Type B pancreatic cell (in vitro differentiated cells): ENCODE data around the gene RPIA. TPM values are rescaled to one million over a fixed set of nuclear protein-coding genes. Genes with fewer than 3 reads are reported as not detected.
A peak's percentile ranks its signal among the peaks of the same experiment; 100 is the strongest.

Source experiments
- DNase-seq: peaks from one replicate; pipeline ENCODE4 v3.0.0; 2021; ENCODE audit warnings: mixed read lengths; ENCODE audit not compliant: unreplicated experiment; ENCODE audit errors: extremely low spot score
- H3K27ac Mint-ChIP-seq: 2 replicates; pipeline ENCODE4 v1.8.0; 2021; ENCODE audit warnings: mild to moderate bottlenecking, mixed read lengths
- H3K27me3 Mint-ChIP-seq: 2 replicates; pipeline ENCODE4 v1.8.0; 2021; ENCODE audit warnings: mixed read lengths
- H3K36me3 Mint-ChIP-seq: 2 replicates; pipeline ENCODE4 v1.8.0; 2021; ENCODE audit warnings: mixed read lengths
- H3K4me1 Mint-ChIP-seq: one replicate; pipeline ENCODE4 v1.8.0; 2021; ENCODE audit warnings: mixed read lengths; ENCODE audit not compliant: unreplicated experiment
- H3K4me3 Mint-ChIP-seq: 2 replicates; pipeline ENCODE4 v1.8.0; 2021; ENCODE audit warnings: mild to moderate bottlenecking, mixed read lengths
- H3K9me3 Mint-ChIP-seq: 2 replicates; pipeline ENCODE4 v1.8.0; 2021; ENCODE audit warnings: mixed read lengths
- total RNA-seq: library from RNA; stranded (reverse); gene quantifications from 2 replicates; pipeline ENCODE4 v1.2.1, GENCODE V29; 2021; ENCODE audit warnings: low replicate concordance
- TF ChIP-seq, protein P1 (sequence below): fragments of 200-600 bp; sonication (generic); conservative IDR thresholded peaks from 2 replicates; pipeline ENCODE4 v1.5.0; 2021; ENCODE audit warnings: antibody characterized with exemption, mild to moderate bottlenecking

RPIA gene
- total RNA-seq, 1 donor from 2014 or later, result 27.3 TPM

DNA sequence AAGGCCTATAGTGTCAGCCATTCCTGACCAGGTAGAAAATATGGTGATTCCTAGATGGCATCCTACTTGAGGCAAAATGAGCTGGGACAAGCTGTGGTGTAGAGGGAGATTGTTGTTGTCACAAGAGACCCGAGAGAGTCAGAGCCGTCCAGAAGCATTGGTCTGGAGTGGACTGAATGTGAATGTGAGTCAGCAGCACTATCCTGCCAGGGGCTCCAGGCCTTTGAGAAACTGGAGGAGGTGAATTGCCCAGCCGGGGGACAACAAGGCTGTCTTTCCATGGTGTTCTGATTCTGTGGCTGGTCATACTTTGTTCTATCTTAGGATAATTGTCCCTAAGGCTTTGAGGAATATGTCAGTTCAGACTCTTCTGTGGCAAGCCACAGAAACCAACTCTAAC, 34.8 kb upstream of the RPIA start:
- H3K36me3 Mint-ChIP-seq, result no peaks in the 10 kb centered on the region
- no peak overlapping the region for H3K27ac Mint-ChIP-seq
- DNase-seq, result no peak
- peaks cover 2% of the 10 kb centered on the region for H3K9me3 Mint-ChIP-seq
- TF ChIP-seq, protein P1, sequence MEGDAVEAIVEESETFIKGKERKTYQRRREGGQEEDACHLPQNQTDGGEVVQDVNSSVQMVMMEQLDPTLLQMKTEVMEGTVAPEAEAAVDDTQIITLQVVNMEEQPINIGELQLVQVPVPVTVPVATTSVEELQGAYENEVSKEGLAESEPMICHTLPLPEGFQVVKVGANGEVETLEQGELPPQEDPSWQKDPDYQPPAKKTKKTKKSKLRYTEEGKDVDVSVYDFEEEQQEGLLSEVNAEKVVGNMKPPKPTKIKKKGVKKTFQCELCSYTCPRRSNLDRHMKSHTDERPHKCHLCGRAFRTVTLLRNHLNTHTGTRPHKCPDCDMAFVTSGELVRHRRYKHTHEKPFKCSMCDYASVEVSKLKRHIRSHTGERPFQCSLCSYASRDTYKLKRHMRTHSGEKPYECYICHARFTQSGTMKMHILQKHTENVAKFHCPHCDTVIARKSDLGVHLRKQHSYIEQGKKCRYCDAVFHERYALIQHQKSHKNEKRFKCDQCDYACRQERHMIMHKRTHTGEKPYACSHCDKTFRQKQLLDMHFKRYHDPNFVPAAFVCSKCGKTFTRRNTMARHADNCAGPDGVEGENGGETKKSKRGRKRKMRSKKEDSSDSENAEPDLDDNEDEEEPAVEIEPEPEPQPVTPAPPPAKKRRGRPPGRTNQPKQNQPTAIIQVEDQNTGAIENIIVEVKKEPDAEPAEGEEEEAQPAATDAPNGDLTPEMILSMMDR, result no peak
- peaks cover 13% of the 10 kb centered on the region for H3K4me1 Mint-ChIP-seq
- H3K4me3 Mint-ChIP-seq, result no peak overlapping the region
- H3K27me3 Mint-ChIP-seq, result no peaks in the 10 kb centered on the region

DNA sequence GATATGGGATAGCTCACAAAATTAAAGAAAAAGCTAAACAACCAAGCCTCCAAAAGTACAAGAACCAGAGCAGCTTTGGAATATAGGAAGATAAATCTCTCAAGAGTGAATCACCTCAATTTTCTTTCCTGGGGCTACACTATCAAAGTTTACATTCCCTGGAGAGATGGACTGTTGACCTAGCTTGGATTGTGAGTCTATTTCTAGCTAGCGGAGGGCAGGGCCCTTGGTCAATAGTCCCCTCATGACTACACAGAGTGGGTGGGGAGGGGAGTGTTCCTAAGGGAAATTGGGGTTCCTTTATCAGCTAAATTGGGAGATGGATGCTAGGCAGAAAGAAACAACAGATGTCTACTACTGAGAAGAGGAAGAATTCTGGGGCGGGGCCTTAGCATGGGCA, 34.3 kb upstream of the RPIA start:
- H3K4me1 Mint-ChIP-seq, result peaks cover 13% of the 10 kb centered on the region
- no peaks in the 10 kb centered on the region for H3K9me3 Mint-ChIP-seq
- H3K4me3 Mint-ChIP-seq, result no peak overlapping the region
- TF ChIP-seq, protein P1, result no peak
- no peak overlapping the region for H3K27ac Mint-ChIP-seq
- no peak for DNase-seq
- H3K36me3 Mint-ChIP-seq, result no peaks in the 10 kb centered on the region
- no peaks in the 10 kb centered on the region for H3K27me3 Mint-ChIP-seq

DNA sequence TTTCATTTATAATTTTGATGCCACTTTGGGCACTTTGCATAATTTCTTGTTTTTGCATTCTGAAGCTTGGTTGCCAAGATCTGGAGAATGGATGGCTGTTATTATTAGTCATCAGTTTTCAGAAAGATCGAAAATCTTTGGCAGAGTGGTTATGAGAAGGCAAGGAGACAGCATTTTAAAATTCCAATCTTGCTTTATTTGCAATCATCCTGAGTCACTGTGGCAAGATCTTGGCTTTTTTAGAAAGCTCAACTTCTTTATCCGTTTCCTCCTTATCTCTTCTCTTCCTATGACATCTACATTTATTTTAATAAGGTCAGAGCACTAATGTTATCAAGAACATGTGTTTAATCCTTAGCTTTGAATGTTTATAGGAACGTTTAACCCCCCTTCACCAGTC, 33.1 kb upstream of the RPIA start:
- DNase-seq, result no peak
- Mint-ChIP-seq H3K4me3 (no peak overlapping the region), H3K27me3 (no peaks in the 10 kb centered on the region), H3K9me3 (no peaks in the 10 kb centered on the region), H3K4me1 (peaks cover 13% of the 10 kb centered on the region), H3K36me3 (no peaks in the 10 kb centered on the region), H3K27ac (no peak overlapping the region)
- TF ChIP-seq, protein P1, result no peak

DNA sequence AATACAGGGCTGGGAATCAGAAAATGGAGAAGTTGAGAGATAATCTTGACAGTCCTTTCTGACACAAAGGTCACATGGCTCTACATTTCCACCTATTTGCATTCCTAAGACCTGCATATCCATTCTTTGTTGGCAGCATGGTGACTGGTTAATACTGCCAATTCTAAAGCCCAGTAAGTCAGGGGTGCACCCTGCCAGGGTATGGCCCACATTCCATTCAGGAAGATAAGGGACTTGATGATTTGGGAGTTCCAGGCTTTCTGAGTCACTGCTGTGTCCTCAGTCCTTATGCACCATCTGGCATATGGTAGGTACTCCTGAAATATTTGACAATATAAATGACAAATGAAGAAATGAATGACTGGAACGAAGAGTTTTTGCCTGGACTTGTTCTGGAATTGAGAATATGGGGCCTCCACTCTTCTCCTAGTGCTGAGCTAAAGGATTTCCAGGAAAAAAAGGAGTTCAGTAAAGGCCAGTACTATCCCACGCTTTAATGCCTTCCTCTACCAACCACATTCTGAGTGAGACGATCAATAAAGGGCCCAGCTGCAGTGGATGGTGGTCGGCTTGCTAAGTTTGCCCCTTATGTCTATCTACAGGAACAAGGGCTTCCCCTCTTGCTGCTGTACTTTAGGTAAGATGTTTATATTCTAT, 32.5 kb upstream of the RPIA start:
- H3K9me3 Mint-ChIP-seq, result peaks cover 4% of the 10 kb centered on the region
- no peak for DNase-seq
- H3K4me1 Mint-ChIP-seq, result peaks cover 13% of the 10 kb centered on the region
- H3K4me3 Mint-ChIP-seq, result no peak overlapping the region
- no peaks in the 10 kb centered on the region for H3K36me3 Mint-ChIP-seq
- peak overlapping the region; percentile 83 for H3K27ac Mint-ChIP-seq
- TF ChIP-seq, protein P1, result no peak
- H3K27me3 Mint-ChIP-seq, result no peaks in the 10 kb centered on the region

DNA sequence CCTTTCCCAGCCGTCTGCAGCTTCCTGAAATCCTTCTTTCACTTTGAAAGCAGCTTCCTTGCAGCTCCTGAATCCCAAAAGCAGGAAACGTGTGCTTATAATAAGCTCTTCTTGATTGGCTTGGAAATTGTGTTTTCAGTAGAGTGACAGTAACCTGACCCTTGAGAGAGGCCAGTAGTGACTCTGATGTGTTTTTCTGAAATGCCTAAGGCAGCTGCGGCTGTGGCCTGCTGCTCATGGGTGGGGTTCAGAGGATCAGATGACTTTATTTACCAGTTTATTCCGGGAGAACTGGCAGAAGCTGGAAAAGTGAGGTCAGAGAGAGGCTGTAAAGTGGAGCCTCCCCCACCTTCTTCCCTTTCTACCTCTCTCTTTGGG, 31.9 kb upstream of the RPIA start:
- TF ChIP-seq, protein P1, result no peak
- peaks cover 13% of the 10 kb centered on the region for H3K4me1 Mint-ChIP-seq
- no peaks in the 10 kb centered on the region for H3K36me3 Mint-ChIP-seq
- peak overlapping the region; percentile 83 for H3K27ac Mint-ChIP-seq
- no peak for DNase-seq
- peaks cover 5% of the 10 kb centered on the region for H3K9me3 Mint-ChIP-seq
- no peak overlapping the region for H3K4me3 Mint-ChIP-seq
- no peaks in the 10 kb centered on the region for H3K27me3 Mint-ChIP-seq

DNA sequence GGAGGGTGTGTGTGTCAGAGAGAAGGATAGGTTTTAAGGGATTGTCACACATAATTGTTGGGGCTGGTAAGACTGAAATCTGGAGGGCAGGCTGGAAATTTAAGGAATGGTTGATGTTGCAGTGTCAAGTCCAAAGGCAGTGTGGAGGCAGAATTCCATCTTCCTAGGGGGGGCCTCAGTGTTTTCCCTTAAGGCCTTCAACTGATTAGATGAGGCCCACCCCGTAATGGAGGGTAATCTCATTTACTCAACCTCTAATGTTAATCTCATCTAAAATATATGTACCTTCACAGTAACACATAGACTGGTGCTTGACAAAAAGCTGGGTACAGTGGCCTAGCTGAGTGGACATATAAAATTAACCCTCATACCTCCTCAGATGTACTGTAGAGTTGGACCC, 30.9 kb upstream of the RPIA start:
- H3K27me3 Mint-ChIP-seq, result no peaks in the 10 kb centered on the region
- no peaks in the 10 kb centered on the region for H3K36me3 Mint-ChIP-seq
- no peak overlapping the region for H3K27ac Mint-ChIP-seq
- no peak overlapping the region for H3K4me3 Mint-ChIP-seq
- DNase-seq, result no peak
- H3K4me1 Mint-ChIP-seq, result peaks cover 13% of the 10 kb centered on the region
- H3K9me3 Mint-ChIP-seq, result peaks cover 5% of the 10 kb centered on the region
- TF ChIP-seq, protein P1, result no peak
